GM19193 (cell line): ENCODE measurements around the gene SMG6.

ENCODE experiments used
- POLR2A ChIP-seq: IDR thresholded peaks from 4 replicates; pipeline ENCODE4 v1.6.1; 2011; ENCODE audit not compliant: insufficient read depth, insufficient read length; ENCODE audit errors: extremely low read depth

Gene SMG6

GRCh38 chr17:2174468-2175293, 128.9 kb downstream of the SMG6 start:
- no peak for TF ChIP-seq POLR2A

DNA sequence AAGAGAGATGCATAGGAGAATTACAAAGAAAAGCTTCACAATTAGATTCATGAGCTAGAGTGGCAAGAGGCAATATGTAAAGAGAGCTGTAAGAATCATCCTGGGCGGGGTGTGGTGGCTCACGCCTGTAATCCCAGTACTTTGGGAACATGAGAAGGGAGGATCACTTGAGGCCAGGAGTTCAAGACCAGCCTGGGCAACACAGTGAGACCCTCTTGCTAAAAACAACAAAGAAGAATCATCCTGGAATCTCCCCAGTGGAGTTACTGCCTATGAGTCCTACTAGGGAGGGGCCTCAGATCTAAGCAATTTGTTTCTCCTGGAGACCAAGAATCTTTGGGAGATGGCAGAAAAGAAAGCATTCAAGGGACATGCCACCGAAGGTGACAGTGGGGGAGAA, 129.6 kb downstream of the SMG6 start:
- no peak for TF ChIP-seq POLR2A

DNA sequence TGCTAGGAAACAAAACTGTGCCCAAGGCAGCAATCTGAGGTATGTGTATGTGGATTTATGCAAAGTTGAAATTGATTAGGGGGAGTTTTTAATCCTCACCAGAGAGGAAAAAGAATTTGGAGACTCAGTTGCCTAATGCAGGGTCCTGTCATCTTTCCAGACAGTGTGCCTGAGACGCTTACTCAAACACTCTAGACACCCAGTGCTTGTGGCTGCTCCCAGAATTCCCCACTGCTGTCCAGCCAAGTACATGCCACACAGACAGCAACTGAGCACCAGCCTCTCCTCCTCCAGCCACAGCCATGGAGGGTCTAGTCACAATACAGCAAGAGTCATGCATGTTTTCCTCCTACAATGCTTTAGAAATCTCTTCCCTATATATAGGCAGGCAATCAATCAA, 130.6 kb downstream of the SMG6 start:
- TF ChIP-seq POLR2A, result no peak

DNA sequence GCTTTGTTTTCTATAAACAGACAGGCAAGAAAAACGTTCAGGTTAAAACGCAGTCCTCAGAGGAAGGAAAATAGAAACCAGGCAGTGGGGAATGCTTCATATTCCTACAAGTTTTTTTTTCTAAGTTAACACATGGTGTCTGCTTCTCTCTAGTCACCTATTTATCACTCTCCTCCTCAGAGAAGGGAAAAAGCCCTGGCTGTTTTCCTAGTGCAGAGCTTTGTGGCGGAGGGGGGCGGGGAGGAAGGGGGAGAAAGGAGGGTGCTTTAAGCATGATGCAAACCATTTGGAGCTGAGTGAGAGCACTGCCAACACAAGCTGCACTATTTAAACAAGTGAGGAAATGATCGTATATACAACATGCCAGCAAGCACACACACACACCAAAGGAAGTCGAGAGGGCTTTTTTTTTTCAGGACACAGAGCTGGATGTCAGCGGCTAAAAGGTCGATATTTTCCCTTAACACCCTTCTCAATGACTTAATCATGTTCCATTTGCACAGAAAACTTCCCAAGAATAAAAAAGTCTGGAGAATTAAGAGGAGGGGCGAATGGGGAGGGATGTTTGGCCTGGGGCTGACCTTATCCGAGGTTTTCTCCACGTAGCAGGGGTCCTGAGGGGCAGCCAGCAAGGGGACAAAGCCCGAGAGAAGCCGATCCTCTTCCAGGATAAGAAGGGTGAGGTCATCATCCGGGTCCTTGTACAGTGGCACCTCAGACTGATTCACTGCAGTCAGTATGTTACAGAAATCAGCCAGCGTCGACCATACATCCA, 131.3 kb downstream of the SMG6 start:
- TF ChIP-seq POLR2A, result no peak

DNA sequence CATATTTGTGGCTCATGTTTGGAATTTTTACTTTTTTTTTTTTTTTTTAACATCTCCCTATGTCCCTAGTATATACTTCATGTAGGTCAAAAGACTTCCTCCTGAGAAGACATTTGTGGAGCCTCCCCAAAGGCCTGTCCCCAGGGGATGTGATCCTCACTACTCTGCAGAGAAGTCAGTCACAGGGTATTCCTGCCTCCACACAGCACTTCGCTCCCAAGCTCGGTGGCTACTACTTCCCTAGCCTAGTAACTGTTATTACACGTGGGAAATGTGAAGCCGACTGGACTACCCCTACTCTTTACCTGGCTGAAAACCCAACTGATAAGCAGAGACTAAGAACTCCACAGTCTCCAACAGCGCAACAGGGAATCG, 131.9 kb downstream of the SMG6 start:
- TF ChIP-seq POLR2A, result no peak

GRCh38 chr17:2170023-2170422, 133.6 kb downstream of the SMG6 start:
- TF ChIP-seq POLR2A, result no peak

DNA sequence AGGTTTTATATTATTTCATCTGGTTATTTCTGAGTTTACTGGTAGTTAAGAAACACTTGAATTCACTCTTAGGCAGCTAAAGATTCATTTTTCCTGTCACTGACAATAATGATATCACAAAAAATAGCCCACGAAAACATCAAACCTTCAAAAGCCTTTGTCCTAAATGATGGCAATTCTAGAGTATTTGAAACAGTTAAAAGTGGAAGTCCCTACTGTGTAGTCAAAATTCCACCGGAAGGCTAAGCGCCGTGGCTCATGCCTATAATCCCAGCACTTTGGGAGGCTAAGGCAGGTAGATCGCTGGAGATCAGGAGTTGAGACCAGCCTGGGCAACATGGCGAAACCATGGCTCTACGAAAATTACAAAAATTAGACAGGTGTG, 145.2 kb downstream of the SMG6 start:
- TF ChIP-seq POLR2A, result no peak

GRCh38 chr17:2157675-2158395, 145.8 kb downstream of the SMG6 start:
- TF ChIP-seq POLR2A, result no peak

GRCh38 chr17:2157081-2157480, 146.5 kb downstream of the SMG6 start:
- TF ChIP-seq POLR2A, result no peak

DNA sequence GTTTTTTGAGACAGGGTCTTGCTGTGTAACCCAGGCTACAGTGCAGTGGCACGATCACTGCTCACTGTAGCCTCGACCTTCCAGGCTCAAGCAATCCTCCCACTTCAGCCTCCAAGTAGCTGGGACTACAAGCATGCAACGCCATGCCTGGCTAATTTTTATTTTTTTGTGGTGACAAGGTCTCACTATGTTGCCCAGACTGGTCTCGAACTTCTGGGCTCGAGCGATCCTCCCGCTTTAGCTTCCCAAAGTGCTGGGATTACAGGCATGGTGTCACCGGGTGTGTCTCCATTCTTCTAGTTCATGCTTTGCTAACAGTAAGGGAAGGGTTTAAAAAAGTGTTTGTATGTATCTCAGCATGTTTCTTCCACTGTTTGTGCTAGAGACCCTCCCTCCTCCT, 146.9 kb downstream of the SMG6 start:
- TF ChIP-seq POLR2A, result no peak

DNA sequence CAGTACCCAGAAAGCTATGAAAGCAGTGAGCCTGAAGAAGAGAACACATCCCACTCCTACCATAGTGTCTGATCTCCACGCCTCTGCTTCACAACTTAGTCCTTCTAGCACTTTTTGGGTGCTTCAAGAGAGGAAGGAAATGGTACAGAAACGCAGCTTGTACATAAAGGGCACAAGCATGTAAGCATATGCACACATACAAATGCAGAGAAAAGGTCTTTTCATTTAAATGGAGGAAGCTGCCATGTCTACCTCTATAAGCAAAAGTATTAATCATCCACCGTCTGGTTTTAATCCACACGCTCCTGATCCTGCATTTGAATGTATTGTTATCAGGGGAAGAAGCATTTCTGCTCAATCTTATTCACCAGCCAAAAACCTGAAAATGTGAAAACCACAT, 148.0 kb downstream of the SMG6 start:
- TF ChIP-seq POLR2A, result no peak

GRCh38 chr17:2151358-2152033, 152.1 kb downstream of the SMG6 start:
- no peak for TF ChIP-seq POLR2A

DNA sequence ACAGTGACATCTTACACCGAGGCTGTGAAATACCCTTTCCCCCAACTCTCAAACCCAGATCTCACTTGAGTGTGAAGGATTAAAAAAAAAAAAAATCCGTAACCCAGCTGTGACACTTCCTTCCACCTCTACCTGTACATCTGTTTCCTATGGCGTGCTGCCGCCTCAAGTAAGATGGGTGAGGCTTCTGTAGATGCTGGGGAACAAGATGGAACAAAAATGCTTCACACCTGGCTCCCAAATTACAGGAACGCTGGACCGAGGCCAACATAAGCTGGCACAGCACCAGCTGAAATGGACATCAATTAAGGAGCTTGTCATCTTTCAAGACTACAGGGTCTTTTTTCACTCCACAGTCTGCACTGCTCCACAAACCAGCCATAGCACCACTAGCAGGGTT, 152.8 kb downstream of the SMG6 start:
- TF ChIP-seq POLR2A, result no peak

GRCh38 chr17:2149934-2150333, 153.7 kb downstream of the SMG6 start:
- no peak for TF ChIP-seq POLR2A
